HG03103 (cell line): ENCODE measurements around the gene LRP4.

ENCODE experiments used
- ATAC-seq: cut with Tn5 transposase; IDR thresholded peaks from one replicate; pipeline ENCODE4 v1.9.1; 2021; ENCODE audit warnings: low read depth; ENCODE audit not compliant: unreplicated experiment

LRP4 gene

GRCh38 chr11:46855863-46856262, 62.5 kb downstream of the LRP4 start:
- ATAC-seq: no peak

- no peak for ATAC-seq
Measured at GRCh38 chr11:46855167-46855566, 63.2 kb downstream of the LRP4 start.

GRCh38 chr11:46850829-46851380, 67.4 kb downstream of the LRP4 start:
- ATAC-seq: no peak

GRCh38 chr11:46849631-46850030, 68.7 kb downstream of the LRP4 start:
- ATAC-seq: no peak

- peak; percentile 15 for ATAC-seq
Measured at GRCh38 chr11:46846510-46846830, 71.9 kb downstream of the LRP4 start.

GRCh38 chr11:46845740-46846509, 72.4 kb downstream of the LRP4 start, which contains the start of gene CKAP5:
Gene CKAP5 (minus strand): TSS chr11:46846280. CDS start chr11:46821231, 25,049 bp downstream.
- peak; percentile 89 for ATAC-seq

- no peak for ATAC-seq
Measured at GRCh38 chr11:46845440-46845739, 73.0 kb downstream of the LRP4 start.

GRCh38 chr11:46840116-46840515, 78.2 kb downstream of the LRP4 start:
- no peak for ATAC-seq

GRCh38 chr11:46838501-46838900, 79.8 kb downstream of the LRP4 start:
- no peak for ATAC-seq

- no peak for ATAC-seq
Measured at GRCh38 chr11:46837860-46838259, 80.5 kb downstream of the LRP4 start.

- ATAC-seq: no peak
Measured at GRCh38 chr11:46836870-46837269, 81.5 kb downstream of the LRP4 start.

- ATAC-seq: no peak
Measured at GRCh38 chr11:46836431-46836830, 81.9 kb downstream of the LRP4 start.

GRCh38 chr11:46835897-46836296, 82.5 kb downstream of the LRP4 start:
- ATAC-seq: no peak

- ATAC-seq: no peak
Measured at GRCh38 chr11:46834821-46835220, 83.5 kb downstream of the LRP4 start.

GRCh38 chr11:46832511-46833214, 85.7 kb downstream of the LRP4 start:
- no peak for ATAC-seq

GRCh38 chr11:46827995-46828394, 90.4 kb downstream of the LRP4 start:
- no peak for ATAC-seq

- ATAC-seq: peak; percentile 95
Measured at GRCh38 chr11:46826310-46827044, 91.9 kb downstream of the LRP4 start.

- no peak for ATAC-seq
Measured at GRCh38 chr11:46808799-46809431, 109.4 kb downstream of the LRP4 start.
